NCI-H748 treated with DMSO at 0.1 percent for 48 hours (cell line): Measurements from ENCODE around the gene CDC42BPA.
"Not testable (repeated sequence)": the region's sequence is repeated elsewhere in the genome, so short reads cannot be mapped to it uniquely, and the experiment has no call there.

Source experiments
- DNase-seq: peaks from one replicate; lab custom pipeline; 2025; lab: John Stamatoyannopoulos, UW

CDC42BPA gene

DNA sequence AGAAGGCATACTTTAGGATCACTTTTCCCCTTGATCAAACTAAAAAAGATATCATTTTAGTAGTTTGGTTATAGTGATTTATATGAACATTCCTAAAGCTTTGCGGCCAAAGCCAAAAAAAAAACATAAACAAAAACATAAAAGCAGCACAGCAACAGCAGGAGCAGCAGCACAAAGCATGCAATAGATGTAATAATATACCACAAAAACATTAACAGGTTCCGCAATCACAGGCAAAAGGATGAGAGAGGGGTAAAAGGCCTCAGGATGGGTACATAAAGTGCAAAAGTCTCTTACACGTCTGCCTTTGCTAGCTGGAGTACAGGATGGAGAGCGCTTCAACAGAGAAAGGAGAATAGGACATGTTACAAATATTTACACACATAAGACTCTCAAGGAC is 259.2 kb downstream of the CDC42BPA start:
- no peak for DNase-seq

DNA sequence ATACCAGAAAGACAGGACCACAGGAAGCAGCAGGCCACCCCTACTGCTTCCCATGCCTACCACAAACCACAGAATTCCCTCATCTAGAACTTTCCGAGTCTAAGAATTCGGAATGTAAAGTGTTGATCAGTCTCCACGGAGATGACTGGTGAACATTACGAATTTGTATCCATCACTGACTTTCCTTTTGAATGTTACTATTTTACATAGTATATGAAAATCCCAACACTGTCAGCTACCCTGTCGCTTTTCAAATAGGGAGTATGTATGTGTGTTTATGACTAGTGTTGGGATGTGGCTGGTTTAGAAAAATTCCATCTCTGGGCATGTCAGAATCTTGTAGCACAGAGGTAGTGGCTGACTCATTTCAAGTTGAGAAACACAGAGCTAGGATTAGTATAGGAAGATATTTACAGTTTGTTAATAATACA is 260.0 kb downstream of the CDC42BPA start:
- no peak for DNase-seq

DNA sequence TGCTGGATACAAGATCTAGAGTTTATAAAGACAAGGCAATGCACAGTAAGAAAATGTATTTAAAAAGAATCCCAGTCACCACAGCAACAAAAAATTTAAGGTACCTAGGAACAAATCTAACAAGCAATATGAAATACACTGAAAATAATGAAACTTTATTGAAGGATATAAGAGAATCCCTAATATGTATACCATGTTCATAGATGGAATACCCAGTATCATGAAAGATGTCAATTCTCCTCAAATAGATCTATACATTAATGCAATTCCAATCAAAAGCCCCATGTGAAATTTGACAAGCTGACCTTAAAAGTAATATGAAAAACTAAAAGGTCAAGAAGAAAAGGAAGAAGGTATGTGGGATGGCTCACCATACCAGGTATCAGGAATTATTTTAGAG is 269.0 kb downstream of the CDC42BPA start:
- DNase-seq: no peak

DNA sequence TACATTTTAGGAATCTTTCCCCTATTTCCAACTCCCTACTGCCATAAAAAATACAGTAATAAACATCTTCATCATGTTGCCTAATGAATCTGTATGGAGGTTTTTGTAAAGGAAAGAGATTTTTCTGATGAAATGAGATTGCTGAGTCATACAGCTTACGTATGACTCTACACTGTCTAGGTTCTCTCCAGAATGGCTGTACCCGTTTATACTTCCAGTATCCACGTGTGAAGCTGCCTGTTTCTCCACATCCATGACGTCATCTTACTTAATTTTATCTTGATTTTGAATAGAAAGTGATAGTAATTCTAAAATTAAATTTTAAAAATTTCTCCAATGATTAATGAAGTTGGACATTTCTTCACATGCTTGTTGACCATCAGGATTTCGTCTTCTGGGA is 274.5 kb downstream of the CDC42BPA start:
- no peak for DNase-seq

DNA sequence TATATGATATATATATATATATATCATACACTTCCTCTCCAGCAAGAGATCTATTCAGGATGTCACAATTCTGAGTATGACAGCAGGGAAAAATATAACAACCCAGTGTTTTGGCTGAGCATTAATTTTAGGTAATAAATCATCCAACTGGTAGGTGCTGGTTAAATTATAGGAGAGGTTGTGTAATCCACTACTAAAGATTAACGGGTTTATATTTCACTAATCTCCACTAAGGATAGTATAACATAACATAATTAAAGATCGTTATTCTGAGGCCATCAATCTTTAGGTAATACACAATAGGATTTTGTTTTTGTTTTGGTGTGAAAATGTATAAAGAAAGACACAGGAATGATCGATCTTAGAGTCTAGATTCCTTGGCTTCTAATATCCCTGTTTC is 276.0 kb downstream of the CDC42BPA start:
- no peak for DNase-seq

DNA sequence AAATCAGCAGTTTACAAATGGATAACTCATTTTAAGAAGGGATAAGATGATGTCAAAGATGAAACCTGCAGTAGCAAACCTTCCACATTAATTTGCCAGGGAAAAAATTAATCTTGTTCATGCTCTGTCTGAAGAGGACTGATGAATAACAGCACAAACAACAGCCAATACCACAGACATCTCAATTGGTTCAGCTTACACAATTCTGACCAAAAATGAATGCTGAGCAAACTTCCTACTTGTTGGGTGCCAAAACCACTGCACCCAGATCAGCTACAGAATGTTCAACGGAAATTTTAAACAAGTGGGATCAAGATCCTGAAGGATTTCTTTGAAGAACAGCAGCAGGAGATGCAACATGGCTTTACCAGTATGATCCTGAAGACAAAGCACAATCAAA is 279.9 kb downstream of the CDC42BPA start:
- DNase-seq: no peak

DNA sequence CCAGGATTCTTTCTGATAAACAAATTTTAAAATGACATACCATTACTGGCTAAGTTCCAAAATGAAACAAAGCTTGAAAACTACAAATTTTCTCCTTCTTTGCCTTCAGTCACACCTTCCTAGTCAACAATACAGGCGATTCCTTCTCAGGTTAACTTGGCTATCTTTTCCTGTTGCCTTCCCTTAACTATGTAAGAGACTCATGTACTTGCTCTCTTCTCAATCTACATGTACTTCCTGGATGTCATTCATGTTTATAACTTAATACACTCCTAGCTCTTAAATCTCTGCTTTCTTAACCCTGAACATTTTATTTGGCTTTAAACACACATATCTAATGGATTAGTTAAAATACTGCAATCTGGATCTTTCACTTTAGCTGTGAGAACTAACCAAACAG is 281.2 kb downstream of the CDC42BPA start:
- DNase-seq: no peak

DNA sequence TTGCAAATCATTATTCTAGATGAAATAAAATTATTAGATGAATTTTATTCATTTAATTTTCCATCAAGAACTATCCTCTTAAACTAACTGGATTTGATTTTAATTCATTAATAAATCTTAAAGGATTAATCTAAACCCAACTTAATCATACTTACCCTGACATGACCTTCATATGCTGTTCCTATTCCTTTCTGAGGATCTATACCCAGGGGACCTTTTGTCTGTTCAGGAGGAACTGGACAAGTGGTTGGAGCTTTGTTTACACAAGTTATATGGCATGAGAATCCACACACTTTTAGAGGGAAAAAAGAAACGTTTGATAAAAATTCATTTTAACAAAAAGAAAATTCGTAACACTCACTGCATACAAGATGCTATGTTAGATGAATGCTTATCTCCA is 283.0 kb downstream of the CDC42BPA start:
- no peak for DNase-seq

DNA sequence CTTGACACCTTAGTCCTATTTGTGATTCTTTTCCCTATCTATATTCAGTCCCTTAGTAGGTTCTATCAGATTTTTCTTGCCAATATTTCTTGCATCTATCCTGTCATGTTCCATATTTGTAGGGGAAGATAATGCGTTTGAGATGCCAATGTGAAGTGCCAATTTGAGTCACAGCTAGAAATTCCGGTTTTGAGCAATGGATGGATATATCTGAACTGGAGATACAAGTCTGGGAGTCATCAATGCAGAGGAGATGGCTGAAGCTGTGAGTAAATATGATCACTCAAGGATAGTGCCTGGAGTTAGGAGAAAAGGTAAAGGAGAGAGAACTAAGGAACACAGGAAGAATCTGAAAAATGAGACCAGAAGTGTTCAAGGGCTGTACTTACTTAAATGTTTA is 284.4 kb downstream of the CDC42BPA start:
- no peak for DNase-seq

DNA sequence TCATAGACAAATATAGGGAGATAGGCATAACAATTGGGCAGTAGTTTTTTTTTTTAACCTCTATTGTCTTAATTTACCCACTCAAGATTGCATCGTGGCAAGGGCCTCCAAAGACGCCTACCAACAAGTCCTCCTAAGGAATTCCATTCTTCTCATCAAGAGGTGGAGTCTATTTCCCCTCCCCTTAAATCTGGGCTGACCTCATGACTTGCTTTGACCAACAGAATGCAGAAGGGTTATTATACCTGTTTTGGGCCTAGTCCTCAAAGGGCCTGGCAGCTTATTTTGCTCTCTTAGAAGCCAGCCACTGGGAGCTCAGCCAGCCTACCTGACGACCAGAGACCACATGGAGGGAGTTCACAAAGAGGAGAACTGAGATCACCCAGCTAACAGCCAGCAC is 285.9 kb downstream of the CDC42BPA start:
- DNase-seq: no peak

DNA sequence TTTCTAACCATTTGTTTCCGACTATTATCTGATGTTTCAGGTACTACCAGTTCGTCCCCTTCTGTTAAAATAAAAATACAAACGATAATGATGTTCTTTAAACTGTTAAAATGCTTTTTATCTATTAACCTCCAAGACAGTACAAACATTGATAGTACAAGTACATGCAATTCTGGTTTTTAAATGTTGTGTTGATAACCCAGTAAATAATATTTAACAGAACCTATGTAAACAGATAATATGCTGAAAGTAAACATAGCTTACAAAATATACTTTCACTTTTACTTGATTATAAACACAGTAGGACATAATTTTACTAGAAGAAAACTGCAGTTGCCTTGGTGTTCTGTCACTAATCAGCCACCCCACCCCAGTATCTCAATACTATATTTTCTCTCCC is 301.3 kb downstream of the CDC42BPA start:
- no peak for DNase-seq

DNA sequence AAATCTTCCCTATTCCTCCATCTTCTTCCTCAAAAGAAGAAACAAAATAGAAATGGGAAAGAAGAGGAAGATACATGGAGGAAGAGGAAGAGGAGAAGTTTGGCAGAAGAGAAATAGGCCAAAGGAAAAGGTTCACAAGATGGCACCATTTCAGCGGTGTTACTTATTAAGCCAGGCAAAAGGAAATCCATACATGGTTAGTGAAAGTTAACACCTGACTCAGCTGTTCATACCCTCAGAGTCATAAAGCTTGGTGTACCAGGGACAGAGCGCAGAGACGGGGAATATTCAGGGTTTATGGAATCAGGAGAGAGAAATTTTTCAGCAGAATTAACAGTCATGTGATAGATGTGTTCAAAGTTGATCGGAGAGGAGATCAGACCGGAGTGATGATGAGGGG is 307.6 kb downstream of the CDC42BPA start:
- no peak for DNase-seq

DNA sequence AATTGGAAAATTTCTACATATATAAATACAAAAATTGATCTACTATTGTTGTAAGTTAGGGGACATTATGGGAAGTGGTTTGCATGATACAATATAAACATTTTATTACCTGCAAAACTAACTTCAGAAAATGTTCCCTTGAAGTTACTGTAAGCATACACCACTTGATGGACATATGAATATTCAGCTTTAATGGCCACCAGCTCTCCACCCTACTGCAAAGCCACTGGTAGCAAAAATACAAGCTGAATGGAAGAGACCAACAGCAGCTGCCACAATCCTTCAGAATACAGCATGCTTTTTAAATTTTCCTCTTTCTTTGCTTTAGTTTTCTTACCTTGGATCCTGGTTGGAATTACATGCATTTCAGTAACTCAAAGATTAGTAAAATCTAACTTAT is 308.4 kb downstream of the CDC42BPA start:
- DNase-seq: no peak

DNA sequence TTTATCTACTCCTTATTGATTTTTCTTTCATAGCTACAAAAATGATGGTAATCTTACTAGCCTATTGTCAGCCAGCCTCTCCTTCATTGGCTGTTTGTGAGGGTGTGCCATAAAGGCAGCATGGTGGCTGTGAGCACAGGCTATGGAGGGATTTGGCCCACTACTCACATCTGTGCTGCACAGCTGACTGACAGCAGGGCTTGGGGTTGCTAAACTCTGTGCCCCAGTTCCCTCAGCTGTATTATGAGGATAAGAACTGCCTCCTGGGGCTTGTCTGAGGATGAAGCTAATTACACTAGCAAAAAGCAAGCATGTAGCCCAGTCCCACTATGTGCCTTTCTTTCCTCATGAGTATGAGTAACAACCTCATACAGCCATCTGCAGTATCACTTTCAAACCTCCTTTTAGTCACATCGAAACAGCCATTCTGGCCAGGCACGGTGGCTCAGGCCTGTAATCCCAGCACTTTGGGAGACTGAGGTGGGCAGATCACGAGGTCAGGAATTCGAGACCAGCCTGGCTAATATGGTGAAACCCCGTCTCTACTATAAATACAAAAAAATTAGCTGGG is 312.0 kb downstream of the CDC42BPA start:
- no peak for DNase-seq

DNA sequence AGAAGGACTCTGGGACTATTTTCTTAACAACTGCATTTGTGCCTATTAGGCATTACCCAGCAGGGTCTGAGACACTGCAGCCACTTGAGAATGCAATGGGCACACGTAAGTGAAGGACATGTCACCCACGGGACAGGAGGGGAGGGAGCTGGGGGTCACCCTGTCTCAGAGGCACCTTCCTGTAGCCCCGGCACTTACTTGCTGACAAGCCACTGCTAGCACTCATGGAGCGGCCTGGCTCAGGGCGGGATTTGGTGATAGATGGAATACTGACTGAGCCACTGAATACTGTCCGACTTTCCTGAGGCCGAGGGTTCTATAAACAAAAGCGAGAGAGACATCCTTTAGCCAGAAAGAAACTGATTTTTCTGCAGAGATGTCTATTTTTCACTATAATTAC is 313.5 kb downstream of the CDC42BPA start:
- no peak for DNase-seq

DNA sequence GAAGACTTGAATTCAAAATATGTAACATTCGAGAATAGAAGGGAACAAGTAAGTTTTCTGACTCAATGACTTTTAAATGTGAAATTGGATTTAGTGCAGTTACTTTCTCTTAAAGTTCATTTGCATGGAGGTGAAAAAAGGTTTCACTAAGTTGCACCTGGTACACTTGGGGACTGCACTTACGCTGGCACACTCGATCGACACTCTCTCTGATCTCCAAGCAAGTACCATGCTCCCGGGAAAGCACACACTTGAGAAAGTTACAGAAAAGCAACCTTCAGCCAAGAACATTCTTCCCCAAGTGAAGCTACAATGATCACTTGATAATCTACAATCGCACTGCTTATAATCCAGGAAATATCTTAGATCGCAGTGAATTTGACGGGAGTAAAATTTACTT is 315.1 kb downstream of the CDC42BPA start:
- no peak for DNase-seq

DNA sequence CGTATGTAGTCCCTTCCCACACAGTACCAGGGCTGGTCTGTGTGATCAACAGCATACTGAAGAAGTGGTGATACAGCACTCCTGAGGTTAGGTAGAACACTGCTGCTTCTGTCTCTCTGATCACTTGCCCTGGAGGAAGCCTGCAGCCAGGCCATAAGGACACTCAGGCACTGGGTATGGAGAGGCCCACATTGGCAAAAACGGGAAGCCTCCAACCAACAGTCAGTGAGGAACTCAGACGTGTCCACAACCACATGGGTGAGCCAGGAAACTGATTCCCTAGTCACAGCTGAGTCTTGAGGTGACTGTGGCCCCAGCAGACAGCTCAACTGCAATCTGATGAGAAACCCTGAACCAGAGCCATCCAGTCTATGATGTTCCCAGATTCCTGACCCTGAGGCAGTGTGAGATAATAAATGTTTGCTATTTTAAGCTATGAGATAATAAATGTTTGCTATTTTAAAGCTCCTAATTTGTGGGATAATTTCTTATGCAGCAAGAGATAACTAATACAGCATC is 315.7 kb downstream of the CDC42BPA start:
- no peak for DNase-seq

DNA sequence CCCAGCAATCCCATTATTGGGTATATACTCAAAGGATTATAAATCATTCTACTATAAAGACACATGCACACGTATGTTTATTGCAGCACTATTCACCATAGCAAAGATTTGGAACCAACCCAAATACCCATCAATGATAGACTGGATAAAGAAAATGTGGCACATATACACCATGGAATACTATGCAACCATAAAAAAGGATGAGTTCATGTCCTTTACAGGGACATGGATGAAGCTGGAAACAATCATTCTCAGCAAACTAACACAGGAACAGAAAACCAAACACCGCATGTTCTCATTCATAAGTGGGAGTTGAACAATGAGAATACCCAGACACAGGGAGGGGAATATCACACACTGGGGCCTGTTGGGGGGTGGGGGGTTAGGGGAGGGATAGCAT is 318.7 kb downstream of the CDC42BPA start:
- DNase-seq: not testable (repeated sequence)

DNA sequence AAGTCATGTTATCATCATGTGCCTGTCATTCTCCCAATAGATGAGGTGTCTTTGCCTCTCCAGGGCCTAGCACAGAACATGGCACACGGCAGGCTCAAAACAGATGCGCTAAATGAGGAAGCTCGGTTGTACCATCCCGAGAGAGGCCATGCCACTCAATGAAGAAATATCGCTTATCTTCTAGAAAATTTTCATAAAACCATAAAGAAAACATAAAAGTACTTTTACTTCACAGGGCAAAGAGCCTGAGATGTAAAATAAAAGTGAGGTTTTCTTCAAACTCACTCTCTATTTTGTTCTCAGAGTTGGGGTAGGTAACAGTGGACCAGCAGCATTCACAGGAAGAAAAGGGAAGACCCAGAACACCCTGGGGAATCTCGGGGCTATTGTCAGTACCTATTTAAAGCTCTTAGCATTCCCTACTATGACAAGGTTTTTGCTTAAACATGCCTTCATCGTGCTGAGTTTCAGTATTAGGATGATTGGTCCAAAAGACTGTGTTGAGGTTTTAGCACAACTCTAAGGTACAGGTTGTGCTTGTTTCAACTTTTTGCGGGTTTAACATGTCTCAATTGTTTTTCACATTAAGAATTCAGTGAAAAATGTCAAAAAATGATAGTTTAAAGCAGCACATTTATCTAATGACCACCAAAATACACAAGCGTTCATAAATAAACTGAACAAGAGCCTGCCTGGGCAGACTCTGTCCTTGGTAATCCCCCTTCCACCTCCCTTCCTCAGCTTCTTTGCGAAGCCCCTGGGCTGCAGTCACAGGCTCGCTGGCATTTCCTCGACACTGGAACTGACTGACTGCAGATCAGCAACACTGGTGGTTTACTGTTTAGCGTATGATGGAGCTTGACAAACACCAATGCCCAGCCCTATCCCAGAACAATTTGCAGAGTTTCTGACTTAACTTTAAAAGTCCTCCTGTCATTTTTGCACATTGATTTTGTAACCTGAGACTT is 322.6 kb downstream of the CDC42BPA start:
- no peak for DNase-seq

DNA sequence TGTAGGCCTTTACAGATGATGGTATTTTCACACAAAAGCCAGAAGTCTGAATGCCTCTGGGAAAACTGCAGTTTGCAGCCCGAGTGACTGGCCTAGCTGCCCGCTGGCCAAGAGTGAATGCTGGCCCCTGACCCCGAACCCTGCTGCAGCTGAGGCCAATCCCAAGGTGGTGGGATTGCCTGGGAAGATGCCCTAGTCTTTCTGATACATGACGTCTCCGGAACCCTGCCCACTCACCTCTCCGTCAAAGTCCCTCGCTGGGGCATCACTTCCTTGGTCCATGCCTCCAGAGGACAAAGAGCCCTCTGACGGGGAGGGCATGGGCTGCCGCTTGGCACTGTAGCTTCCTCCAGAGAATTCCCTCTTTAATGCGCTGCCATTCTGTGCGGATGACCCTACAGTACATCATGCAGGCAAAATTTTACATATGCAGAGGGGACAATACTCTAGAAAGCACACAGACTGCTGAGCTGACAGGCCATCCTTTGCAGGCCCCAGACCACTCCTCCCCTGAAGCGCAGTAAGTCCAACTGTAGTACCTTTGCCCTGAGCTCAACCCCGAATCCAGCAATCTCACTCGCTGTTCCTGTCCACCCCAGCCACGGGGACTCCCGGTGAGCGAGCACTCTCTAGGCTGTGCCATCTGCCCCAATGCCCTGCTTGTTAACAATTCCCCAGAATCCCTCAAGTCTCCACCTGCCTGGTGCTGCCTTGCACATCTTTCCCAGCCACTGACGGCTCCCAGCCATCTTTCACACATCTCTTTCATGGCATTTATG is 323.5 kb downstream of the CDC42BPA start:
- DNase-seq: no peak

DNA sequence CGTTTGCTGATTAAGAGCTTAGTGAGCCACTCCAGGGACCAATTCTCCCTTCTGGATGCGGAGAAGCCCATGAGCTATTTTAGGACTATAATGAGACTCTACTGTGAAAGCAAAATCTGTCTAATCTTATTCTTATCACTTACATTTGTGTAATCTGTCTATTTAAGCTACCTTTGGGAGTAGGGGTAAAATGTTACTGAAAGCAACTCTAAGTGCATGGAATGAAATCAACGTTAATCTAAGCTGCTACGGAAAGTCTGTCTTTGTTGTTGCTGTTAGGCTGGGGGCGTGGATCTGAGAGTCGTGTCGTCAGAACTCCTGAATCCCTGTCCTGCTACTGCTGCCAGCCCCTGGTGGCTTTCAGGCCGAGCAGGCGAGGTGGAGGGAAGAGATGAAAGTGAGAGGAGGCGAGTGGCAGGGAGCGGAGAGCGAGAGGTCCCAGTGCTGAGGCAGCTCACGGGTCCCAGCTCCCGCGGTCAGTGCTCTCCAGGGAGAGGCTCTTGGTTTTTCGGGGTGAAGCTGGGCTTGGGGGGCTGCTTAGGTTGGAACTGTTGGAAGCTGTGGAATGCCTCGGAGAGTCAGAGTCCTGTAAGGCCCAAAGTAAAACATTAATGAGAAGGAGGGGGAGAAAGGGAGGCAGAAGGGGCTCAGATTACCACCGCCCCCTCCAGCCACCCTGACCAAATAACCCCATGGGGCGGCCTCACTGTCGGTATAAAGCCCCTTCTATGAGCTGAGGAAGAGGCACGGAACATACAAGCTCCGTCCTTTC is 324.3 kb downstream of the CDC42BPA start:
- DNase-seq: no peak

DNA sequence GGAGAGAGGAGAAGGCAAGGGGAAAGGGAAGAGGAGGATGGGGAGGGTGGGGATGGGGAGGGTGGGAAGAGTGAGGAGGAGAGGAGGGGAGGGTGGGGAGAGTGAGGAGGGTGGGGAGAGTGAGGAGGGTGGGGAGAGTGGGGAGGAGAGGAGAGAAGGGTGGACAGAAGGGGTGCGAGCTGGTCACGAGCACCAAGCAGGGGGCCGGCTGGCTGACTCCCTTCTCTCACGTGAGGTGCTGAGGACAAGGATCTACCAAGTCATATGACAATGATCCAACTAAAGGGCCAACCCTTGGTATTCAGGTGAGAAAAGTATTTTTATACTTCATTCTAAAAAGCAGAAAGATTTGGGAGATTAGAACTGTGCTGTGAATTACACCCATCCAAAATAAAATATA is 326.4 kb downstream of the CDC42BPA start:
- no peak for DNase-seq
